NCI-H187 treated with DMSO at 0.1 percent for 48 hours (cell line): Measurements from ENCODE around the gene OR4D1.
"Not testable (repeated sequence)": the region's sequence is repeated elsewhere in the genome, so short reads cannot be mapped to it uniquely, and the experiment has no call there.

ENCODE experiments used
- DNase-seq: peaks from one replicate; lab custom pipeline; 2025; lab: John Stamatoyannopoulos, UW

OR4D1 gene

DNA sequence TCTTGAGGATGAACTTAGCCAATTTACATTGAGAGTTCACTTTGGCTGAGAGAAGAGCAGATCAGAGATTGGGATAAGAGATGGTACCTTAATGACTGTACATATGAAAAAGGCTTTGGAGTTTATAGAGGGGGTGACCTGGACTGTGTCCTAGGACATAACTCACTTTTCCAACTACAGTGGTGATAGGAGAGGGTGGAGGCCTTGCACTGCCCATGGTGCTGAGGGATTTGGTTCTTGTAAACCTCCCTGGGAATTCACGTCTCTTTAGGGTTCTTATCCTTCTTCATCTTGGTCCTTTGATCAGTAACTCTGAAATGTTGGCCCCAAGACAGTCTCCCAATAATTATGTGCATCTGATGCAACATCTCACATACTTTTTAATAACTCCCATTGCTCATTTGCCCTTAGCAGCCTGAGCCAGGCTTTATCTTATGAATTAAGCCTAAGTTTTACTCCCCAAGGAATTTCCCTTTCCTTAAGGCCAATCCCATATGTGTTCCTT, at the start of gene OR4D1:
Gene OR4D1 (plus strand): TSS at position 455 of the 505 bp plus-strand sequence. CDS start 6,770 bp downstream, outside the sequence.
- DNase-seq = no peak

DNA sequence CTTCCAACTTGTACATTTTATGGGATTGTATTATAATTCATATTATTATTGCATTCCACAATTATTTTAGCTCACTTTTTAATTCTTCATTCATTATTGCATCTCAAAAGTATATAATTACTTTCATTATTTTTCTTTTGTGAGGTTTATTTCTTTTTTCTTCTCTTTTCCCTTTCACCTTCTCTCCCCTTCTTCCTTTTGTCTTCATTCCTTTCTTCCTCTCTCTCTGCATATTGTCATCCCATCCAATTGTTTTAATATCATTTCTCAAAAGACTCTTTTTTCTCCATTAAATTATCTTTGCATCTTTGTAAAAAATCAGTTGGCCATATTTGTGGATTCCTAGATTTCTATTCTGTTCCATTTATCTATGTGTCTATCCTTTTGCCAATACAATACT, 47.7 kb upstream of the OR4D1 start:
- no peak for DNase-seq

DNA sequence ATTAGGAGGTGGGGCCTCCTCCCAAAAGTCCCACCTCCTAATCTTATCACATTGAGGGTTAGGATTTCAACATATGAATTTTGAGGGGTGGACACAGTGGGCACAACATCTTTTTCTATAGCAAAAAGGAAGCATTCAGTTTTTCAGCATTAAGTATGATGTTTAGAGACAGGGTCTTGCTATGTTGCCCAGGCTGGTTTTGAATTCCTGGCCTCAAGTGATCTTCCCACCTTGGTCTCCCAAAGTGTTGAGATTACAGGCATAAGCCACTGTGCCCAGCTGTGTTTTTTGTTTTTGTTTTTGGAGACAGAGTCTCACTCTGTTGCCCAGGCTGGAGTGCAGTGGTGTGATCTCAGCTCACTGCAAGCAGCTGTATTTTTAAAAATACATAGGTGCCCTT, 46.3 kb upstream of the OR4D1 start:
- not testable (repeated sequence) for DNase-seq

DNA sequence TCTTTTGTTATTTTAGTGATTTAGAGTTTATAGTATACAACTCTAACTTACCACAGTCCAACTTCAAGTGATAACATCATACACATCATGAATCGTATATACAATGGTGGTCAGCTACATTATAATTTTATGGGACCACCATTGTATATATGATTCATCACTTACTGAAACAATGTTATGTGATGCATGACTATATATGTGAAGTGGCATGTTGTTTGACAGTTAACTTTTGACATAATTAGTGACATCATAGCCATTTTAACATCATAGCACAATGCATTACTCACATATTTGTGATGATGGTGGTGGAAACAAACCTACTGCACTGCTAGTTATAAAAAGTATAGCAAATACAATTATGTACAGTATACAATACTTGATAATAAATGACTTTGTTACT, 43.1 kb upstream of the OR4D1 start:
- DNase-seq = no peak

DNA sequence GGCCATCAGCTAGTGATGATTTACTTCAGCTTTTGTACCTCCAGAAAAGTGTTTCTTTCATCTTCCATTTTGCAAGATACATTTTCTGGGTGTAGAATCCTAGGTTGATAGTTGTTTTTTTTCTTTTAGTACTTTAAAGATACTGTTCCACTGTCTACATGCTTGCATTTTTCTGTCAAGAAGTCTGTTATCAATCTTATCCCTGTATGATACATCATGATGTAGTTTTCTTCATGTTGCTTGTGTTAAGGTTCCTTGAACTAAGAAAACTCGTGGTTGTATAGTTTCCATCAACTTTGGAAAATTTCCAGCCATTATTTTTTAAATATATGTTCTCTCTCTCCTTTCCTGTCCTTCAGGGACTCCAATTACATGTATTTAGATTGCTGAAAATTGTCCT, 40.9 kb upstream of the OR4D1 start:
- DNase-seq = no peak

DNA sequence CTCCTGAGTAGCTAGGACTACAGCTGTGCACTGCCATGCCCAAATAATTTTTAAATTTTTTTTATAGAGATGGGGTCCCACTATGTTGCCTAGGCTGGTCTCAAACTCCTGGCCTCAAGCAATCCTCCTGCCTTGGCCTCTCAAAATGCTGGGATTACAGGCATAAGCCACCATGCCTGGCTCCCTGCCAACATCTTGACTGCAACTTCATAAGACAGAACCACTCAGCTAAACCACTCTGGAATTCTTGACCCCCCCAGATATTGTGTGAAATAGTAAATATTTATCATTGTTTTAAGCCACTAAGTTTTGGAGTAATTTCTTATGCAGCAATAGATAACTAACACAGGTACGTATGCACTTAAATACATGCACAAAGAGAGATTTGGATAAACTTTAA, 39.0 kb upstream of the OR4D1 start:
- DNase-seq = no peak

DNA sequence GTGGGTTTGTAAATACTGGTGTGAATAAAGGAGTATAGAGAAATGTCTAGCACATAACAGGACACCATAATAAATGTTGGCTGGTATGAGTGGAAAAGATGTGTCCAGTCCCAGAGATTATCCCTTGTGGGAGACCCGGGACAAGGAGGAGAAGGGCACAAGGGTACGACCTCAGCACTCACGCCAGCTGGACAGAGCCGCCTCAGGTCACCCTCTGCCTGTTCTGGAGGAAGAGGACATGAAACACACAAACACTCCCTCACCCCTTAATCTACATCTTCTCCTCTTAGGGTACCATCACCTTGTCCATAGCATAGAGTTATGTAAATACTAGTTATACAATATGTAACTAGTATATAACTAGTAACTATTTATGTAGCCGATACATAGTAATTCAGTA, 38.2 kb upstream of the OR4D1 start:
- DNase-seq = no peak

DNA sequence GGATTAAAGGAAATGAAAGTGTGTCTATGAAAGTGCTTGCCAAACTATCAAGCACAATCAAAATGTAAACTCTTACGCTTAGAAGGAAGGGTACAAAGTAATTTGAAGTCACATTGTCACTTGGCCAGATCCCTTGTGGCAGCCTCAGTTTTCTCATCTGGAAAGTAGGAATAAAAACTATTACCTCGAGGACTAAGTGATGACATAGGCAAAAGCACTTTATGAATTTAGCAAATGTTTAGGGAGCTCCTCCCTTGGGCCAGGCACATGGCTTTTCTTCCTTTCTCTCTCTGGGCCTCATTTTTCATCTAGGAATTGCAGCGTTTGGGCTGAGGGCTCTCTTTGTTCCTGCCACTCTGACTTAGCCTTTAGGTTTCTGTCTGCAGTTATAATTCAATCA, 36.5 kb upstream of the OR4D1 start:
- no peak for DNase-seq

DNA sequence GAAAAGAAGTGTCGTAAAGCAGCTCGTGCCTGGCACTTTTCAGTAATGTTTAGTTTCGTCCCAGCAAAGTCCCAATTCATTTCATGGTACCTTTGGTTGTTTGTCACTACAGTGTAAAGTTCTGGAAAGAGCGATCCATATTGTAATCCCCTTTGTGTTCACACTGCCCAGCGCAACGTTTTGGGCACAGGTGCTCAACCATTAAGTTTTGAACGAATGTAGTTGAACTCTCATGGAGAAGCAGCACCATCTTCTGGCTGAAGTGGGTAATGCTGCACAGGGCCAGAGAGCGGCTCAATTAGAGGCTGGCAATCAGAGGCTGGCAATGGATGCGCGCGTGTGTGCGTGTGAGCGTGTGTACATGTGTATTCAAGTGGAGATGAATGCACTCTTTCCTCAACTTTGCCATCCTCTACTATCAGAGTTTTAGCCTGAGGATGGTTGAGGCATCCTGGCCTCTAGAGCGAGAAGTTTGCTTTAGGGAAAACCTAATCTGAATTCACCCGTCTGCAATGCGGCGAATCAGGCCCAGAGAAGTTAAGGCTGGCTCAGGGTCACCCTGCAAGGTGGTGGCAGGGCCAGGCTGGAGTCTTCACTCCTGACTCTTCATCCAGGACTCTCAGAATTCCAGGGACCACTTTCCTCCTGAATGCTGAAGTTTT, 35.1 kb upstream of the OR4D1 start:
- DNase-seq = no peak

DNA sequence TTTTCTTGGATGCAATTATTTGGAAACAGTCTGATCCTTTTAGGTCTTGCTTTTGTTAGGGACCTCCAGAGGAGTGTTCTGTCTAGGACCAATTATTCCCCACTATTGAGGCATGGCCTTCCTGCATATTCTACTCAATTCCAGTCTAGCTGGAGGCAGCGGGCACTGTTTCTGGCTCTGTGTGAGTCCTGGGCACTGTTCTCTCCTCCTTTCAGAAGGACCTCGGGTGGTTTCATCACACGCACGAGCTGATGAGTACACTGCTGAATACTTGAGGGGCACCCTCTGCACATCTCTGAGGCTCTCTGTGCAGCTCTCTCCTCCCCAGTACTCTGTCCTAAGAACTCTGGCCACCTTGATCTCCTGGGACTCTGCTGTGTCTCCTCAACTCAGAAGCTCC, 34.2 kb upstream of the OR4D1 start:
- DNase-seq = no peak

DNA sequence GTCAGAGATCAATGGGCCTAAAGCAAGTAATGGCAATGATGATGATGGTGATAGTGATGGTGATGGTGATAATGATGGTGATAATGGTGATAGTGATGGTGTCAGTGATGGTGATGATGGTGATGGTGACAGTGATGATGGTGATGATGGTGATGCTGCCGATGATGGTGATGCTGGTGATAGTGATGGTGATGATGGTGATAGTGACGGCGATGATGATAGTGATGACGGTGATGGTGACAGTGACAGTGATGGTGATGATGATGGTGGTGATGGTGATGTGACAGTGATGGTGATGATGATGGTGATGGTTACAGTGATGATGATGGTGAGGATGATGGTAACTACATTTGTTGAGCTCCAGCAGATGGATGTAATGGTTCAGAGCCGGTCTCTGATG, 30.8 kb upstream of the OR4D1 start:
- no peak for DNase-seq

DNA sequence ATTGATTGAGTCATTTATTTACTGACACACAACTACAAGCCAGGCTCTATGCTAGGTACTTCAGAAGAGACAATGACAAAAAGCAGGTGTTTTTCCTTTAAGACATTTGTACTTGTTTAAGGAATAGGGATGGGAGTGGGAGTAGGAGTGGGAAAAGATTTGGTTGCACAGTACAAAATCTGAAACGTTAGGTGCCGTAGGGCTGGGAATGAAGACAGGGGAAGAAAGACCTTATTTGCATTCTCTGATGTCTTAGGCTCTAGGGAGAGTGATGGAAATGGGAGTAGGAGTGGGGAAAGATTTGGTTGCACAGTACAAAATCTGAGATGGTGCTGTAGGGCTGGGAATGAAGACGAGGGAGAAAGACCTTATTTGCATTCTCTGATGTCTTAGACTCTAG, 28.7 kb upstream of the OR4D1 start:
- DNase-seq = no peak

DNA sequence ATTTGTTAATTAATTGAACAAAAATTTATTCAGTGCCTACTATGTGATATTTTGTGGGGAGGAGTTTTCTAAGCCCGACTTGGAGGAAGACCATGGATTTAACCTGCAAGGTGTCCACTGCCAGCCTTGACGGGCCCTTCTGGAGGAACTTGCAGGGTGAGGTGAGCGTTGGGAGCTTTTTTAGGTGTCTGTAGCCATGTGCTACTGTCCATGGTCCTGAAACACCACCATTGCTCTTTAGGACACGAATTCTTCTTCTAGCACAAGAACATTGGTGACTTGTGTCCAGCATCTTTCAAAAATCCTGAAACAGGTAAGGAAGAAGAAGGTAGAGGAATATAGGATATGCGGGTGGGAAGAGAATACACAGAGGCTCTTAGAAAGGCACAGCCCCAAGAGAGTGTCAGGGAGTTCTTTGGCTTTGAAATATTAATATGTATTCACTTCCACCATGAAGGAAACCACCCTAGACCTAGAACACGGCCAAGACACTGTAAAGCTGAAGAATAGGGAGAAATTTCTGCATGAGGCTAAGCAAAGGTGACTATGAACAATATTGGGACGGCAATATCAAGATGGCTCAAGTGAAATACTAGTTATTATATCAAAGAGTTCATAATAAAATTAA, 27.9 kb upstream of the OR4D1 start:
- no peak for DNase-seq

DNA sequence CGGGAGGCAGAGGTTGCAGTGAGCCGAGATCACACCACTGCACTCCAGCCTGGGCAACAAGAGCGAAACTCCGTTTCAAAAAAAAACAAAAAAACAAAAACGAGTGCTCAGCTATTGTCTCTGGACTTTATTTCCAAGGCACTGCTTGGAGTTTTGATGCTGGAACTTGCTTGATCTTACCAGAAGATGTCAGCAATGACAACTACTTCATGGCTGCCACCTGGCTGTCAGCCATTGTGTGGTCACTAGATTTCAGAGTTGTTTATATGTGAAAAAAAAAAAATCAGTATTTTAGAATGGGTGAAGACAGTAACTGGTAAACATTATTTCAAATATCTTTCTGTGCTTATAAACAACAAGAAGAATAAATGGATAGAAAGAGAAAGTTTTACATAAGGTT, 26.3 kb upstream of the OR4D1 start:
- no peak for DNase-seq

DNA sequence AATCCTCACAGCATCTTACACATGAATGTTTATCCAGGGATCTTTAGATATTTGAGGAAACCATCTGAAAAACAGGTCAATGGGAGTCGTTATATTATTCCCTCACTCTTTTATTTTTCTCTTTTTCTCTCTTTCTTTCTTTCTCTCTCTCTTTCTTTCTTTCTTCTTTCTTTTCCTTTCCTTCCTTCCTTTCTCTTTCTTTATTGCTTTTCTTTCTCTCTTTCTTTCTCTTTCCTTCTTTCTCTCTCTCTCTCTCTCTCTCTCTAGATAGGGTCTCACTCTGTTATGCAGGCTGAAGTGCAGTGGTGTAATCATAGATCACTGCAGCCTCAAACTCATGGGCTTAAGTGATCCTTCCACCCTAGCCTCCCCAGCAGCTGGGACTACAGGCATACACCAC, 20.3 kb upstream of the OR4D1 start:
- DNase-seq = no peak

DNA sequence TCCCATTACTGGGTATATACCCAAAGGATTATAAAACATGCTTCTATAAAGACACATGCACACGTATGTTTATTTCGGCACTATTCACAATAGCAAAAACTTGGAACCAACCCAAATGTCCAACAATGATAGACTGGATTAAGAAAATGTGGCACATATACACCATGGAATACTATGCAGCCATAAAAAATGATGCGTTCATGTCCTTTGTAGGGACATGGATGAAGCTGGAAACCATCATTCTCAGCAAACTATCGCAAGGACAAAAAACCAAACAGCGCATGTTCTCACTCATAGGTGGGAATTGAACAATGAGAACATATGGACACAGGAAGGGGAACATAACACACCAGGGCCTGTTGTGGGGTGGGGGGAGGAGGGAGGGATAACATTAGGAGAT, 15.5 kb upstream of the OR4D1 start:
- DNase-seq = not testable (repeated sequence)

DNA sequence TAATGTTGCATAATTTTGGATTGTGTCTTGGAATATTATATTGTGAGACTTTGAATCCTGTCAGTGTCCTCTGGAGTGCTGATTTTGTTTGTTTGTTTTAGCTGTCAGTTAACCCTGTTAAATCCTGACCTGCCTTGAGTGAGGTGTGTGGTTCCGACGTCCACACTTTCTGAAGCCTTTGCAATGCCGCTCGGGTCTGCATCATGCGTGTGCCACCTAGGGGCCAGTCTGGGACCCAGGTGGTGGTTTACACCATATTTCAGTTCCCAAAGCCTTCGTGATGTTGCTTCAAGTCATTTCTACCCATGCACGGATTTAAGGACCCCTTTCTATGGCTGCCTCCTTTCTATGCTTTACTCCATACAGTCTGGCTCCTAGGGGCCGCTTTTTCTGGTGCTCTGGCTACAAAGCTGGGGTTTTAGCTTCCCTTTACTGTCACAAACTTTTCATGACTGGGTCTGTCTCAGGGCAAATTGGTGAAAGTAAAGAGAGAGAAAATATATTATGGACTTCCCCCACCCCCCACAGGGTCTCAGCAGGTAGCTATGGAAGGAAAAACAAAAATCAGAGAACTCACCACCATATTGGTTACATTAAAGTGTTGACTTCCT, 11.4 kb upstream of the OR4D1 start:
- DNase-seq = no peak

DNA sequence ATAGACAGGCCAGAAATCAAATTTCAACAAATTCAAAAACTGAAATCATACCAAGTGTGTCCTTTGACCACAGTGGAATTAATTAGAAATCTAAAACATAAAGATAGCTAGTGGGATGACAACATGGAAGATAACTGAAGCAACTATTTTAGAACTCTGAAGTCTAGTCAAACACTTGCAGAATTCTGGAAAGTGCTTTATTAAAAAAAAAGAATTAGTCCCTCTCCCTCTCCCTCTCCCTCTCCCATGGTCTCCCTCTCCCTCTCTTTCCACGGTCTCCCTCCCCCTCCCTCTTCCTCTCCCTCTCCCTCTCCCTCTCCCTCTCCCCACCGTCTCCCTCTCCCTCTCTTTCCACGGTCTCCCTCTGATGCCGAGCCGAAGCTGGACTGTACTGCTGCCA, 6.7 kb upstream of the OR4D1 start:
- DNase-seq = no peak

DNA sequence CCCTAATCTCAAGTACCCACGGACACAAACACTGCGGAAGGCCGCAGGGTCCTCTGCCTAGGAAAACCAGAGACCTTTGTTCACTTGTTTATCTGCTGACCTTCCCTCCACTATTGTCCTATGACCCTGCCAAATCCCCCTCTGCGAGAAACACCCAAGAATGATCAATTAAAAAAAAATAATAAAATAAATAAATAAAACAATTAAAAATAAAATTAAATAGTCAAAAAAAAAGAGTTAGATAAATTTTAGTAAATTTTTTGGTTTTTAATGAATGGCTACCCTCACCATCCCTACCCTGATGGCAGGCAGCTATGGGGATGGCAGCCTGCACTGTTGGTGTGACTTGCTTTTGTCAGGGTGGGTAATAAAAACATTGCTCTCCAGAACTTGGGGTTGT, 4.8 kb upstream of the OR4D1 start:
- DNase-seq = not testable (repeated sequence)

DNA sequence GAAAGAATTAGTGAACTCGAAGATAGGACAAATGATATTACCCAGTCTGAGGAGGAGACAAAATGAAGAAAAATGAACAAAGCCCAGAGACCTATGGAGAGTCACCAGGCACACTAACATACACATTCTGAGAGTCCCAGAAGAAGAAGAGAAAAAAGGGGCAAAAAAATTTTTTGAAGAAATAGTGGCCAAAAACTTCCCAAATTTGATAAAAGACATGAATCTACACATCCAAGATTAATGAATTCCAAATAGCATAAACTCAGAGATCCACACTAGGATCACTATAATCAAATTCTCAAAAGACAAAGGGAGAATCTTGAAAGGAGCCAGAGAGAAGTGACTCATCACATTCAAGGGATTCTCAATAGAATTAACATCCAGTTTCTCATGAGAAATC, 3.4 kb upstream of the OR4D1 start:
- DNase-seq = no peak

DNA sequence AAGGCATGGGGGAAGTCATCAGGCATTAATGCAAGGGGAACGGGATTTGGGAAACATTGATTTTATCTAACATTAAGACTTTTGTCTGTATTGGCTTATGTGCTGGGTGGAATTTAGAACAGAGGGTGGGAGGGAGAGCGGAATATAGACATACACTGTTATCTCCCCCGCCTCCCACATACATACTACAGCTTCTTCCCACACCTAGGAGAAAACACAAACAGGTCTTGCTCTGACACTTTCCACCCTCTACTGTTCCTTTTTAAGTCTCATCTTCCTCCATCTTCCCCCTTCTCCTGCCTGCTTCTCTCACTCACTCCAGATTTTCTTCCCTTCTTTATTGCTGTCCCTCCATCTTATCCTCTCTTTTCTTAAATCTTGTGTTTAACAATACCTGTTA, 425 bp downstream of the OR4D1 start:
- DNase-seq = no peak

DNA sequence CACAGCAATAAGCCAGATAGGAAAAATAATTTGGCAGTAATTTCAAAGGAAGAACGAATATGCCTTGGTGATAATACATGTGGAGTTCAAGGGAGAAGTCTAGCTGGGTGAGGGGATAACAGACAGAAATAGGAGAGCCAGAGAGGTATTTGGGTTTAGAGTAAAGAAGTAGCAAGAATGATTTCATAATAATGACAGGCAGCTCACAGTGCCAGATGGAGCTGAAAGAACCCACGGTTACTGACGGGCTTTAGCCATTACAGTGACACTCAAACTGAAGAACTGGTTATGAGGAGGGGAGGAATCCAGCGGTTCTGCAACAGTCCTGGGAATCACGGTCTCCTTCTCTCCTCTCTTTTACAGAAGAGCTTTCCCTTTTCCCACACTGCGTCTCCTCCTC, 2.2 kb downstream of the OR4D1 start:
- no peak for DNase-seq

DNA sequence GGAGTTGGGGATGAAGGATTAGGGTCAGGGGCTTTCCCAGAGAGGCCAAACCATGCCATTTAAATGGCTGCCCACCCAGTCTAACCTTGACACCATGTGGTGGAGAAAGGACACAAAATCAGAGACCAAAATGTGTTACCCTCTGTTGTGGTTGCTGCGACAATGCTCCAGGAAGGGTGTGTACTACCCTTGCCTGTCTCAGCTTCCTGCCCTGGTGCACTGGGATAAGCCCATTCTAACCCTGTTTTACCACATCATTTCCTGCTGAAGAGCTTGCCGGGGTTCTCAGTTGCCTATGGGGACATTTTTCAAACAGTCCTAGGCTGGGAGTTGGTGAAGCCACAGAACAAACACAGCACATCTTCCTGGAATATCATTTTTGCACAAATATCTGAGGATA, 4.9 kb downstream of the OR4D1 start:
- DNase-seq = no peak

DNA sequence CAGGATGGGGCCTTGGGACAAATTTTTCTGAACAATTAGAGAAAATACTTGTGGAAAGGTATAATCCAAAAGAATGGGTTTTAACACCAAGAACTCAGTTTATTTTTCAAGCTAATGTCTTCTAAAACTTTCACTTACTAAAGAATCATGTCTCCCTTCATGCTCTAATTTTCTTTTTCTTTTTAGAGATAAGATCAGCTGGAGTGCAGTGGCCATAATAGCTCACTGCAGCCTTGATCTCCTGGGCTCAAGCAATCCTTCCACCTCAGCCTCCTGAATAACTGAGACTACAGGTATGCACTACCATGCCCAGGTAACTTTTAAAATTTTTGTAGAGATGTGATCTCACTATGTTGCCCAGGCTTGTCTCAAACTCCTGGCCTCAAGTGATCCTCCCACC, 5.5 kb downstream of the OR4D1 start:
- no peak for DNase-seq
